HUES48 (cell line): ENCODE measurements around the gene ELP5.

Experiments used
- H3K27ac ChIP-seq: one replicate; pipeline ENCODE4 v1.7.0; 2013; ENCODE audit warnings: low read depth, low read length, inconsistent platforms
- H3K27me3 ChIP-seq: 2 replicates; pipeline ENCODE4 v1.6.1; 2013; ENCODE audit warnings: mild to moderate bottlenecking, low read length; ENCODE audit not compliant: control insufficient read depth, insufficient read depth
- H3K36me3 ChIP-seq: 2 replicates; pipeline ENCODE4 v1.6.1; 2013; ENCODE audit warnings: low read length; ENCODE audit not compliant: control insufficient read depth, insufficient read depth
- H3K4me1 ChIP-seq: 2 replicates; pipeline ENCODE4 v1.6.1; 2013; ENCODE audit warnings: mild to moderate bottlenecking, low read length; ENCODE audit not compliant: control insufficient read depth, insufficient read depth
- H3K4me3 ChIP-seq: 2 replicates; pipeline ENCODE4 v1.5.1; 2013; ENCODE audit warnings: mild to moderate bottlenecking, low read depth, low read length
- H3K9ac ChIP-seq: 2 replicates; pipeline ENCODE4 v1.6.1; 2013; ENCODE audit warnings: mild to moderate bottlenecking, low read depth, low read length, moderate library complexity
- H3K9me3 ChIP-seq: 2 replicates; pipeline ENCODE4 v1.6.1; 2013; ENCODE audit warnings: low read length; ENCODE audit not compliant: control insufficient read depth, insufficient read depth

ELP5 gene

GRCh38 chr17:7292194-7292593 is 40.2 kb downstream of the ELP5 start:
- H3K4me1 ChIP-seq, result peaks cover 9% of the 10 kb centered on the region
- no peak overlapping the region for H3K9ac ChIP-seq
- H3K4me3 ChIP-seq, result no peak overlapping the region
- peaks cover 27% of the 10 kb centered on the region for H3K27me3 ChIP-seq
- H3K36me3 ChIP-seq, result 0 out of 2 replicates have a peak, but pooled peaks cover 3% of the 10 kb centered on the region
- H3K27ac ChIP-seq, result no peak overlapping the region
- H3K9me3 ChIP-seq, result no peaks in the 10 kb centered on the region; the same call in 1 of the 2 replicates

- Histone ChIP-seq H3K27me3 (peaks cover 27% of the 10 kb centered on the region), H3K4me1 (peaks cover 9% of the 10 kb centered on the region), H3K9me3 (no peaks in the 10 kb centered on the region; the same call in 1 of the 2 replicates), H3K9ac (no peak overlapping the region), H3K36me3 (0 out of 2 replicates have a peak, but pooled peaks cover 2% of the 10 kb centered on the region), H3K4me3 (no peak overlapping the region), H3K27ac (no peak overlapping the region)
Observed at GRCh38 chr17:7292729-7293128, 40.7 kb downstream of the ELP5 start.

GRCh38 chr17:7293159-7293558 is 41.1 kb downstream of the ELP5 start:
- H3K4me1 ChIP-seq, result peaks cover 9% of the 10 kb centered on the region
- H3K9ac ChIP-seq, result no peak overlapping the region
- no peaks in the 10 kb centered on the region for H3K36me3 ChIP-seq
- peaks cover 27% of the 10 kb centered on the region for H3K27me3 ChIP-seq
- H3K9me3 ChIP-seq, result no peaks in the 10 kb centered on the region; the same call in 1 of the 2 replicates
- no peak overlapping the region for H3K4me3 ChIP-seq
- no peak overlapping the region for H3K27ac ChIP-seq

- peak overlapping the region; percentile 55 for H3K4me3 ChIP-seq
- peak overlapping the region; percentile 47 for H3K27ac ChIP-seq
- no peaks in the 10 kb centered on the region for H3K36me3 ChIP-seq
- peaks cover 9% of the 10 kb centered on the region for H3K4me1 ChIP-seq
- peaks cover 27% of the 10 kb centered on the region for H3K27me3 ChIP-seq
- no peak overlapping the region for H3K9ac ChIP-seq
- H3K9me3 ChIP-seq, result no peaks in the 10 kb centered on the region; the same call in 1 of the 2 replicates
Observed at GRCh38 chr17:7293816-7294613, 42.0 kb downstream of the ELP5 start.

GRCh38 chr17:7294614-7295153 is 42.7 kb downstream of the ELP5 start, which contains the start of gene YBX2:
TSS of gene YBX2 (minus strand) at chr17:7294639. CDS start at chr17:7294500, 139 bp downstream.
- no peak within 1 kb of the TSS for H3K9ac ChIP-seq
- no peaks in the 10 kb centered on the region for H3K36me3 ChIP-seq
- no peaks in the 10 kb centered on the region; the same call in 1 of the 2 replicates for H3K9me3 ChIP-seq
- H3K4me3 ChIP-seq, result peak within 1 kb of the TSS; percentile 66
- peak within 1 kb of the TSS; percentile 47 for H3K27ac ChIP-seq
- H3K4me1 ChIP-seq, result peaks cover 9% of the 10 kb centered on the region
- H3K27me3 ChIP-seq, result peaks cover 27% of the 10 kb centered on the region

GRCh38 chr17:7295230-7296180 is 43.5 kb downstream of the ELP5 start:
- H3K4me3 ChIP-seq, result peak overlapping the region; percentile 66; the same call in 1 of the 2 replicates
- peaks cover 27% of the 10 kb centered on the region for H3K27me3 ChIP-seq
- H3K36me3 ChIP-seq, result no peaks in the 10 kb centered on the region
- no peak overlapping the region for H3K9ac ChIP-seq
- H3K9me3 ChIP-seq, result no peaks in the 10 kb centered on the region; the same call in 1 of the 2 replicates
- H3K4me1 ChIP-seq, result peaks cover 9% of the 10 kb centered on the region
- H3K27ac ChIP-seq, result no peak overlapping the region

- no peaks in the 10 kb centered on the region; the same call in 1 of the 2 replicates for H3K9me3 ChIP-seq
- peaks cover 27% of the 10 kb centered on the region for H3K27me3 ChIP-seq
- H3K36me3 ChIP-seq, result no peaks in the 10 kb centered on the region
- no peak overlapping the region for H3K27ac ChIP-seq
- peaks cover 9% of the 10 kb centered on the region for H3K4me1 ChIP-seq
- no peak overlapping the region for H3K9ac ChIP-seq
- peak overlapping the region; percentile 38; the same call in 1 of the 2 replicates for H3K4me3 ChIP-seq
Observed at GRCh38 chr17:7296189-7296861, 44.3 kb downstream of the ELP5 start.

- H3K27me3 ChIP-seq, result no peaks in the 10 kb centered on the region
- peaks cover 2% of the 10 kb centered on the region; the same call in 1 of the 2 replicates for H3K4me1 ChIP-seq
- peaks cover 2% of the 10 kb centered on the region for H3K36me3 ChIP-seq
- H3K9ac ChIP-seq, result no peak overlapping the region
- no peaks in the 10 kb centered on the region for H3K9me3 ChIP-seq
- no peak overlapping the region for H3K4me3 ChIP-seq
- H3K27ac ChIP-seq, result no peak overlapping the region
Observed at GRCh38 chr17:7304179-7304578, 52.2 kb downstream of the ELP5 start.

- peak within 1 kb of the TSS; percentile 98 for H3K27ac ChIP-seq
- peak within 1 kb of the TSS; percentile 95 for H3K9ac ChIP-seq
- H3K4me1 ChIP-seq, result peaks cover 10% of the 10 kb centered on the region; the same call in 1 of the 2 replicates
- no peaks in the 10 kb centered on the region for H3K9me3 ChIP-seq
- H3K36me3 ChIP-seq, result peaks cover 30% of the 10 kb centered on the region
- H3K27me3 ChIP-seq, result no peaks in the 10 kb centered on the region
- peak within 1 kb of the TSS; percentile 99 for H3K4me3 ChIP-seq
Observed at GRCh38 chr17:7306911-7307685, 55.1 kb downstream of the ELP5 start, which contains the start of gene EIF5A. TSS of gene EIF5A (plus strand) at chr17:7307628. CDS start at chr17:7309636, 2,008 bp downstream.
